OCI-LY3 (cell line): ENCODE results near the gene NID1.

Experiments used
- H2AFZ ChIP-seq: fragments of 200-600, 300-600 bp; shearing (Covaris generic); 2 replicates; pipeline ENCODE4 v1.6.0; 2014; ENCODE audit warnings: antibody characterized with exemption, low read depth, low read length
- H3K27ac ChIP-seq: fragments of 200-600, 300-600 bp; sonication (generic); 2 replicates; pipeline ENCODE4 v1.5.1; 2014; ENCODE audit warnings: mild to moderate bottlenecking, low read length, moderate library complexity, mixed read lengths
- H3K27me3 ChIP-seq: fragments of 200-600, 300-600 bp; sonication (generic); 2 replicates; pipeline ENCODE4 v1.6.1; 2014; ENCODE audit warnings: low read depth, low read length, mixed read lengths
- H3K36me3 ChIP-seq: fragments of 200-600, 300-600 bp; sonication (generic); replicated peaks from 2 replicates; pipeline ENCODE3; 2014; ENCODE audit warnings: low read depth, low read length, mixed read lengths
- H3K4me1 ChIP-seq: fragments of 300-600, 200-600 bp; sonication (generic); 2 replicates; pipeline ENCODE4 v1.6.1; 2014; ENCODE audit warnings: low read length, mixed read lengths
- H3K4me2 ChIP-seq: fragments of 200-600, 300-600 bp; sonication (generic); 2 replicates; pipeline ENCODE4 v1.6.1; 2014; ENCODE audit warnings: low read length, mixed read lengths
- H3K4me3 ChIP-seq: fragments of 300-600, 200-600 bp; sonication (generic); 2 replicates; pipeline ENCODE4 v1.5.1; 2014; ENCODE audit warnings: antibody characterized with exemption, mild to moderate bottlenecking, low read length, moderate library complexity
- H3K79me2 ChIP-seq: fragments of 300-600, 200-600 bp; shearing (Covaris generic); 2 replicates; pipeline ENCODE4 v1.6.1; 2014; ENCODE audit warnings: mild to moderate bottlenecking, low read length, mixed read lengths
- H3K9ac ChIP-seq: fragments of 300-600, 200-600 bp; shearing (Covaris generic); 2 replicates; pipeline ENCODE4 v1.6.0; 2014; ENCODE audit warnings: mild to moderate bottlenecking, low read length, moderate library complexity
- H3K9me3 ChIP-seq: fragments of 200-600, 300-600 bp; shearing (Covaris generic); 2 replicates; pipeline ENCODE4 v1.6.1; 2014; ENCODE audit warnings: low read length, mixed read lengths; ENCODE audit not compliant: insufficient read depth
- H4K20me1 ChIP-seq: fragments of 200-600, 300-600 bp; sonication (generic); 2 replicates; pipeline ENCODE4 v1.6.1; 2016; ENCODE audit warnings: low read length, mixed read lengths; ENCODE audit not compliant: insufficient read depth
- EZH2phosphoT487 ChIP-seq: fragments of 200-600 bp; shearing (Covaris generic); IDR thresholded peaks from 2 replicates; pipeline ENCODE4 v1.6.1; 2018; ENCODE audit warnings: antibody characterized with exemption, mixed run types, low read depth
- TF ChIP-seq, protein P1 (sequence below): fragments of 200-600, 300-600 bp; sonication (generic); IDR thresholded peaks from 2 replicates; pipeline ENCODE4 v1.5.1; 2014; ENCODE audit warnings: antibody characterized with exemption, low read length, low read depth

The NID1 gene

DNA sequence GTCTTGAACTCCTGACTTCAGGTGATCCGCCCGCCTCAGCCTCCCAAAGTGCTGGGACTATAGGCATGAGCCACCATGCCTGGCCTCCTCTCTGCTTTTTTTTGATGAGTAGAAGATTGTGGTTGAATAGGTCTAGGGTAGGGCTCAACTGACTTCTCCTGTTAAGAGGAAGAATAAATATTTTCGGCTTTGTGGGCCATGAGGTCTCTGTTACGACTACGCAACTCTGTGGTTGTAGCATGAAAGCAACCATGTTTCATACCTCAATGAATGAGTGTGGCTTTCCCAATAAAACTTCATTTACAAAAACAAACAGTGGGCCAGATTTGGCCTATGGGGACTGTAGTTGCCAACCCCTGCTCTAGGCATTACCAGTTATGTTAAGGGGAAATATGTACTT is 67.8 kb downstream of the NID1 start:
- peaks cover 36% of the 10 kb centered on the region for H3K4me1 ChIP-seq
- H3K27me3 ChIP-seq = peaks cover 12% of the 10 kb centered on the region; the same call in 1 of the 2 replicates
- no peaks in the 10 kb centered on the region for H3K36me3 ChIP-seq
- no peak overlapping the region for H3K27ac ChIP-seq
- TF ChIP-seq, protein P1, sequence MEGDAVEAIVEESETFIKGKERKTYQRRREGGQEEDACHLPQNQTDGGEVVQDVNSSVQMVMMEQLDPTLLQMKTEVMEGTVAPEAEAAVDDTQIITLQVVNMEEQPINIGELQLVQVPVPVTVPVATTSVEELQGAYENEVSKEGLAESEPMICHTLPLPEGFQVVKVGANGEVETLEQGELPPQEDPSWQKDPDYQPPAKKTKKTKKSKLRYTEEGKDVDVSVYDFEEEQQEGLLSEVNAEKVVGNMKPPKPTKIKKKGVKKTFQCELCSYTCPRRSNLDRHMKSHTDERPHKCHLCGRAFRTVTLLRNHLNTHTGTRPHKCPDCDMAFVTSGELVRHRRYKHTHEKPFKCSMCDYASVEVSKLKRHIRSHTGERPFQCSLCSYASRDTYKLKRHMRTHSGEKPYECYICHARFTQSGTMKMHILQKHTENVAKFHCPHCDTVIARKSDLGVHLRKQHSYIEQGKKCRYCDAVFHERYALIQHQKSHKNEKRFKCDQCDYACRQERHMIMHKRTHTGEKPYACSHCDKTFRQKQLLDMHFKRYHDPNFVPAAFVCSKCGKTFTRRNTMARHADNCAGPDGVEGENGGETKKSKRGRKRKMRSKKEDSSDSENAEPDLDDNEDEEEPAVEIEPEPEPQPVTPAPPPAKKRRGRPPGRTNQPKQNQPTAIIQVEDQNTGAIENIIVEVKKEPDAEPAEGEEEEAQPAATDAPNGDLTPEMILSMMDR = no peak
- TF ChIP-seq EZH2phosphoT487 = no peak
- H3K79me2 ChIP-seq = no peaks in the 10 kb centered on the region
- no peaks in the 10 kb centered on the region for H3K9me3 ChIP-seq
- H3K4me3 ChIP-seq = no peak overlapping the region
- H3K4me2 ChIP-seq = no peak overlapping the region
- no peak overlapping the region for H3K9ac ChIP-seq
- no peaks in the 10 kb centered on the region for H4K20me1 ChIP-seq
- no peak overlapping the region for H2AFZ ChIP-seq

DNA sequence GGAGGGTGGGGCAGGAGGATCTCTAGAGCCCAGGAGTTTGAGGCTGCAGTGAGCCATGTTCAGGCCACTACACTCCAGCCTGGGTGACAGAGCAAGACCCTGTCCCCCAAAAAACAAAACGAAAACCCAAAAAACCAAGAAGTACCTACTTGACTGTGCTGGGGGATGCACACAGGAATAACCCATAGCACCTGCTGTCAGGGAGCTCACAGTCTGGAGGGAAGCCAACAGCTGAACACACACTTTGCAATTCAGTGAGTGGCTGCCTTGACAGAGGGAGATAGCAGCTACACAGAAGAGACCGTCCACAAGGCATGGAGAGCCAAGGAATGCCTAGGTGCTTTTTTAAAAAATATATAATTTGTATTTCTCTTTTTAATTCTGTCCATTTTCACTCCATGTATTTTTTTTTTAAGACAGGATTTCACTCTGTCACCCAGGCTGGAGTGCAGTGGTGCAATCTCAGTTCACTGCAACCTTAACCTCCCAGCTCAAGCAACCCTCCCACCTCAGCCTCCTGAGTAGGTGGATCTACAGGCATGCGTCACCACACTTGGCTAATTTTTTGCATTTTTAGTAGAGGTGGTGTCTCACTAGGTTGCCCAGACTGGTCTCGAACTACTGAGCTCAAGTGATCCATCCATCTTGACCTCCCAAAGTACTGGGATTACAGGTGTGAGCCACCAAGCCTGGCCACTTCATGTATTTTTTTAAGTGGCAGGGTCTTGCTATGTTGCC is 68.7 kb downstream of the NID1 start:
- Histone ChIP-seq H3K27ac (no peak overlapping the region), H3K27me3 (0 out of 2 replicates have a peak, but pooled peaks cover 5% of the 10 kb centered on the region), H3K36me3 (no peaks in the 10 kb centered on the region), H3K4me3 (no peak overlapping the region), H3K4me1 (peaks cover 33% of the 10 kb centered on the region), H2AFZ (no peak overlapping the region), H3K9me3 (no peaks in the 10 kb centered on the region), H3K79me2 (no peaks in the 10 kb centered on the region), H3K4me2 (no peak overlapping the region), H3K9ac (no peak overlapping the region), H4K20me1 (no peaks in the 10 kb centered on the region)
- no peak for TF ChIP-seq EZH2phosphoT487
- TF ChIP-seq, protein P1 = no peak

DNA sequence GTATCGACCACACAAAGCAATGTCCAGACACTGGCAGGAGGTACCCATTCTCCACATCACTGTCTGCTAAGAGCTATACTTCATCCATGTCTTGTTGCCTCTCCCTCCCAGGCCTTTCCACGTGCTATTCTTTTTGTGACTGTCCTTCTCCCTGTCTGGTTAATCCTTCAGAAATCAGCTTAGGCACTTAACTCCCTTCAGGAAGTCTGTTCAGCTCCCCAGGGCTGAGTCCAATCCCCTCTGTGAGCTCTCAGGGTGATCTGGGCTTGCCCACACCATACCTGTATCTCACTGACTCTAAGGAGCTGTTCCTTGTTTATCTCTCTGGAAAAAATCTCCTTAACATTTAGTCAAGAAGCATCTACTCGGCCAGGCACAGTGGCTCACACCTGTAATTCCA is 69.4 kb downstream of the NID1 start:
- Histone ChIP-seq H3K4me1 (peaks cover 30% of the 10 kb centered on the region), H3K36me3 (no peaks in the 10 kb centered on the region), H3K9ac (no peak overlapping the region), H3K4me2 (no peak overlapping the region), H2AFZ (no peak overlapping the region), H3K4me3 (no peak overlapping the region), H4K20me1 (no peaks in the 10 kb centered on the region), H3K27ac (no peak overlapping the region), H3K27me3 (0 out of 2 replicates have a peak, but pooled peaks cover under 1% of the 10 kb centered on the region), H3K9me3 (0 out of 2 replicates have a peak, but pooled peaks cover under 1% of the 10 kb centered on the region), H3K79me2 (no peaks in the 10 kb centered on the region)
- TF ChIP-seq, protein P1 = no peak
- TF ChIP-seq EZH2phosphoT487 = no peak

DNA sequence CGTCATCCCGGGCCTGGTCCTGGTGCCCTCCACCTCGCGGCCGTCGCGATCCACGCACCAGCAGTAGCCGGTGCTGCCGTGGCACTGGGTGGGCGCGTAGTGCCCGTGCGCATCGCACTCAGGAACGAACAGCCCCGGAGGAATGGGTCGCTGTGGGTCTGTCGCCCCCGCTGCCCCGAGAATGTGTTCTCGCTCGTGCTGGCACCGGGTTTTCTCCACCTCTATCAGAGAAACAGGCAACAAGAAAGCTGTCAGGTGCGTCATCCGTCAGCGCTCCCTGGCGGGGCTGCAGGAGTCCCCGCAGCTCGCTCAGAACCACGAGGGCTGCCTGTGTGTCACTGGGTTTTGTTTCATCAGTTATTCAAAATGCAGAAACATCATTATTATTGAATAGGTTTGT is 71.2 kb downstream of the NID1 start:
- 0 out of 2 replicates have a peak, but pooled peaks cover 5% of the 10 kb centered on the region for H3K9me3 ChIP-seq
- TF ChIP-seq, protein P1 = no peak
- no peak for TF ChIP-seq EZH2phosphoT487

More for the DNA sequence above, 71.2 kb downstream of the NID1 start:
- Histone ChIP-seq H3K4me3 (no peak overlapping the region), H3K27me3 (0 out of 2 replicates have a peak, but pooled peaks cover under 1% of the 10 kb centered on the region), H3K9ac (no peak overlapping the region), H3K27ac (no peak overlapping the region), H4K20me1 (no peaks in the 10 kb centered on the region), H3K4me1 (peaks cover 12% of the 10 kb centered on the region), H3K4me2 (no peak overlapping the region), H3K79me2 (no peaks in the 10 kb centered on the region), H3K36me3 (no peaks in the 10 kb centered on the region), H2AFZ (no peak overlapping the region)
